Smooth muscle cell (in vitro differentiated cells): Measurements from ENCODE around the gene CMTM4. TPM values are rescaled to one million over a fixed set of nuclear protein-coding genes. Genes with fewer than 3 reads are reported as not detected.

ENCODE experiments used
- DNase-seq: peaks from one replicate; lab custom pipeline; 2025; ENCODE audit not compliant: unreplicated experiment; lab: John Stamatoyannopoulos, UW
- H2AFZ ChIP-seq: fragments of 200-600 bp; sonication (generic); 2 replicates; pipeline ENCODE4 v1.6.0; 2016; ENCODE audit warnings: antibody characterized with exemption, low read depth, mild to moderate bottlenecking
- H3F3A ChIP-seq: fragments of 200-600 bp; sonication (generic); 2 replicates; pipeline ENCODE4 v1.6.0; 2017; ENCODE audit warnings: antibody characterized with exemption, low read depth
- H3K27ac ChIP-seq: fragments of 200-600 bp; sonication (generic); 2 replicates; pipeline ENCODE4 v1.5.1; 2016; ENCODE audit warnings: low read depth, mild to moderate bottlenecking
- H3K27me3 ChIP-seq: fragments of 200-600 bp; sonication (generic); 2 replicates; pipeline ENCODE4 v1.6.1; 2016; ENCODE audit warnings: low read depth, mild to moderate bottlenecking
- H3K36me3 ChIP-seq: fragments of 200-600 bp; sonication (generic); 2 replicates; pipeline ENCODE4 v1.5.1; 2016; ENCODE audit warnings: low read depth
- H3K4me1 ChIP-seq: fragments of 200-600 bp; sonication (generic); 2 replicates; pipeline ENCODE4 v1.5.1; 2016; ENCODE audit warnings: low read depth
- H3K4me2 ChIP-seq: fragments of 200-600 bp; sonication (generic); 2 replicates; pipeline ENCODE4 v1.6.0; 2016; ENCODE audit warnings: mild to moderate bottlenecking
- H3K4me3 ChIP-seq: fragments of 200-600 bp; sonication (generic); 2 replicates; pipeline ENCODE4 v1.5.1; 2016; ENCODE audit warnings: mild to moderate bottlenecking
- H3K79me2 ChIP-seq: fragments of 200-600 bp; sonication (generic); 2 replicates; pipeline ENCODE4 v1.6.0; 2016; ENCODE audit warnings: low read depth, mild to moderate bottlenecking
- H3K9ac ChIP-seq: fragments of 200-600 bp; sonication (generic); 2 replicates; pipeline ENCODE4 v1.6.0; 2016; ENCODE audit warnings: low read depth
- H3K9me3 ChIP-seq: fragments of 200-600 bp; sonication (generic); replicated peaks from 2 replicates; pipeline ENCODE4 v1.5.1; 2016; ENCODE audit warnings: low read depth
- H4K20me1 ChIP-seq: fragments of 200-600 bp; sonication (generic); 2 replicates; pipeline ENCODE4 v1.6.0; 2016; ENCODE audit warnings: low read depth
- WGBS: methylation state at CpG from one replicate; pipeline ENCODE4 v1.1.7; 2016; ENCODE audit warnings: low lambda C conversion rate; 5-methylcytosine and 5-hydroxymethylcytosine counted together
- polyA plus RNA-seq: library from polyadenylated mRNA; unstranded; fragments of >200 nt; fragmentation: Nextera tagmentation; extraction: Ambion mirVana; gene quantifications from 2 replicates; pipeline ENCODE4 v1.2.1, GENCODE V29; 2016
- total RNA-seq: library from RNA; depleted of rRNA; stranded (reverse); fragments of >200 nt; gene quantifications from 2 replicates; pipeline ENCODE4 v1.2.3, GENCODE V29; 2014
- TF ChIP-seq, protein P1 (sequence below): fragments of 200-600 bp; sonication (generic); IDR thresholded peaks from 2 replicates; pipeline ENCODE4 v1.5.1; 2017; ENCODE audit warnings: borderline replicate concordance, mild to moderate bottlenecking, antibody characterized with exemption; ENCODE audit not compliant: insufficient read depth, poor library complexity, severe bottlenecking

The CMTM4 gene
- total and polyA plus RNA-seq, 2 experiments from 2014 or later: 7.2 to 25.2 TPM

GRCh38 chr16:66617010-66617434 is 79.5 kb downstream of the CMTM4 start:
- H3K9ac ChIP-seq: no peak overlapping the region
- no peaks in the 10 kb centered on the region for H3K79me2 ChIP-seq
- H3K27ac ChIP-seq: peak overlapping the region; percentile 84
- TF ChIP-seq, protein P1, sequence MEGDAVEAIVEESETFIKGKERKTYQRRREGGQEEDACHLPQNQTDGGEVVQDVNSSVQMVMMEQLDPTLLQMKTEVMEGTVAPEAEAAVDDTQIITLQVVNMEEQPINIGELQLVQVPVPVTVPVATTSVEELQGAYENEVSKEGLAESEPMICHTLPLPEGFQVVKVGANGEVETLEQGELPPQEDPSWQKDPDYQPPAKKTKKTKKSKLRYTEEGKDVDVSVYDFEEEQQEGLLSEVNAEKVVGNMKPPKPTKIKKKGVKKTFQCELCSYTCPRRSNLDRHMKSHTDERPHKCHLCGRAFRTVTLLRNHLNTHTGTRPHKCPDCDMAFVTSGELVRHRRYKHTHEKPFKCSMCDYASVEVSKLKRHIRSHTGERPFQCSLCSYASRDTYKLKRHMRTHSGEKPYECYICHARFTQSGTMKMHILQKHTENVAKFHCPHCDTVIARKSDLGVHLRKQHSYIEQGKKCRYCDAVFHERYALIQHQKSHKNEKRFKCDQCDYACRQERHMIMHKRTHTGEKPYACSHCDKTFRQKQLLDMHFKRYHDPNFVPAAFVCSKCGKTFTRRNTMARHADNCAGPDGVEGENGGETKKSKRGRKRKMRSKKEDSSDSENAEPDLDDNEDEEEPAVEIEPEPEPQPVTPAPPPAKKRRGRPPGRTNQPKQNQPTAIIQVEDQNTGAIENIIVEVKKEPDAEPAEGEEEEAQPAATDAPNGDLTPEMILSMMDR: no peak
- peaks cover 10% of the 10 kb centered on the region for H4K20me1 ChIP-seq
- peaks cover 25% of the 10 kb centered on the region for H3K4me1 ChIP-seq
- H3K9me3 ChIP-seq: no peaks in the 10 kb centered on the region
- no peaks in the 10 kb centered on the region for H3K36me3 ChIP-seq
- no peak for DNase-seq
- no peaks in the 10 kb centered on the region for H3K27me3 ChIP-seq
- no peaks in the 10 kb centered on the region for H3F3A ChIP-seq
- 90% methylated on average over 2 of the region's 2 CpGs for WGBS
- H2AFZ ChIP-seq: no peak overlapping the region
- no peak overlapping the region for H3K4me3 ChIP-seq
- no peak overlapping the region for H3K4me2 ChIP-seq

- H3K27ac ChIP-seq: no peak overlapping the region
- WGBS: 76% methylated on average over 9 of the region's 9 CpGs
- no peak for DNase-seq
- no peak overlapping the region for H3K9ac ChIP-seq
- no peak overlapping the region for H2AFZ ChIP-seq
- no peaks in the 10 kb centered on the region for H3K9me3 ChIP-seq
- H3K79me2 ChIP-seq: no peaks in the 10 kb centered on the region
- H3K4me3 ChIP-seq: no peak overlapping the region
- H3K27me3 ChIP-seq: no peaks in the 10 kb centered on the region
- TF ChIP-seq, protein P1: no peak
- no peaks in the 10 kb centered on the region for H3F3A ChIP-seq
- H3K4me2 ChIP-seq: no peak overlapping the region
- H3K36me3 ChIP-seq: no peaks in the 10 kb centered on the region
- H4K20me1 ChIP-seq: peaks cover 14% of the 10 kb centered on the region
- H3K4me1 ChIP-seq: peaks cover 25% of the 10 kb centered on the region
Observed at GRCh38 chr16:66616592-66616991, 80.0 kb downstream of the CMTM4 start.

DNA sequence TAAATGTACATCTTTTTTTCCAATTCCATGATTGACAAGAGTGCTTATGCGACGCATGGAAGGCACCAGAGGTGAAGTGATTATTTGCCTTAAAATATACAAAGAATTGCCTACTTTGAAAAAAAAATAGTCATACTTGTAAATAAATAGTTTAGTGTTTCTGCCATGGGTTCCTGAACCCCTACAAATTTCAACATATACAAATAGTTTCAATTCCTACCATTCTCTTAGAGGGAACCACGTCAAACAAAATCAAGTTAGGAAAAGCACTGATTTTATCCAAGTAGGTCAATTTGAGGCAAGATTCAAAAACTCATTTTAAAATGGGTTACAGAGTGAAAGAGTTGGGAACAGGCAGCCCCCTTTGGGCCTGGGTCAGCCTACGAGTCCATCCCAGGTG is 80.4 kb downstream of the CMTM4 start:
- 93% methylated on average over 4 of the region's 4 CpGs for WGBS
- Histone ChIP-seq H3K4me1 (peaks cover 25% of the 10 kb centered on the region), H3K9me3 (no peaks in the 10 kb centered on the region), H3K27me3 (no peaks in the 10 kb centered on the region), H3F3A (no peaks in the 10 kb centered on the region), H3K79me2 (no peaks in the 10 kb centered on the region), H3K9ac (no peak overlapping the region), H2AFZ (no peak overlapping the region), H3K4me3 (no peak overlapping the region), H3K36me3 (no peaks in the 10 kb centered on the region), H4K20me1 (peaks cover 18% of the 10 kb centered on the region), H3K4me2 (no peak overlapping the region), H3K27ac (no peak overlapping the region)
- TF ChIP-seq, protein P1: no peak
- DNase-seq: no peak

DNA sequence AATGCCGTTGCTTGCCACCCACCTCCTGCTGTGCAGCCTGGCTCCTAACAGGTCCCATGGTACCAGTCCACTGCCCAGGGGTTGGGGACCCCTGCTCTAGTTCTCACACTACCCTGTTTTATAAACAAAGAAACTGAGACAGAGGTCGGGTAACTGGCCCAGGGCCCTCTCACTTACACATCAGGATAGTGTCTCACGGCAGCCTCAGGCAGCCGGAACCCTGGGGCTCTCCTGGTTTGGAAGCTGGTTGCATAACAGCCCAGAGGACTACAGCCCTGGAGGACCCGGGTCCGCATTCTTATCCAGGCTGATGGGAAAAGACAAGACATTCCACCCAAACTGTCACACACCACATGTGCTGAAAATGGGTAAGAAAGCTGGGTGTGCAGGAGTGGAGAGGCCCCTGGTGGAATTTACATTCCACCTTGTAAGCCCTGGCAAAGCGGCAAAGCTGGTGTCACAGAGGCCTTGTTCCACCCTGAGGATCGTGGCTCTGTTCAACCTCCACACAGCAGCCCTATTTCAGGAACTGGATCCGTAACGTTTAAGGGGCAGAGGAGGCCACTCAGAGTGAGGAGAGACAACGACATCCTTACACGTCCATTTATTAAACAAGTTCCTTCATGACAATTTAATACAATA is 82.3 kb downstream of the CMTM4 start:
- no peak overlapping the region for H3K4me2 ChIP-seq
- TF ChIP-seq, protein P1: no peak
- peaks cover 16% of the 10 kb centered on the region for H3K4me1 ChIP-seq
- H4K20me1 ChIP-seq: peaks cover 37% of the 10 kb centered on the region
- no peak for DNase-seq
- no peaks in the 10 kb centered on the region for H3K27me3 ChIP-seq
- no peaks in the 10 kb centered on the region for H3K9me3 ChIP-seq
- no peaks in the 10 kb centered on the region for H3F3A ChIP-seq
- H3K27ac ChIP-seq: no peak overlapping the region
- H3K9ac ChIP-seq: no peak overlapping the region
- H3K79me2 ChIP-seq: no peaks in the 10 kb centered on the region
- no peaks in the 10 kb centered on the region for H3K36me3 ChIP-seq
- no peak overlapping the region for H2AFZ ChIP-seq
- 90% methylated on average over 12 of the region's 12 CpGs for WGBS
- no peak overlapping the region for H3K4me3 ChIP-seq
